ENCODE data around the gene NEK1.

NEK1 gene

GRCh38 chr4:169645627-169646026, 33.2 kb upstream of the NEK1 start:
- DNase-seq (ENCODE audit: low read depth): no peak
- TF ChIP-seq CTCF (IDR thresholded peaks at IDR 0.05; ENCODE audit: low read length, missing control alignments): no peak
- no peak overlapping the region for H3K4me3 ChIP-seq (replicated peaks; ENCODE audit: low read depth, low read length)

- DNase-seq (ENCODE audit: low read depth): no peak
- no peak for TF ChIP-seq CTCF (IDR thresholded peaks at IDR 0.05; ENCODE audit: low read length, missing control alignments)
Measured at GRCh38 chr4:169644802-169645201, 32.4 kb upstream of the NEK1 start.

GRCh38 chr4:169640261-169640870, 28.0 kb upstream of the NEK1 start:
- no peak for TF ChIP-seq CTCF (IDR thresholded peaks at IDR 0.05; ENCODE audit: low read length, missing control alignments)
- DNase-seq (ENCODE audit: low read depth): peak; percentile 76
- H3K4me3 ChIP-seq (replicated peaks; ENCODE audit: low read depth, low read length): no peak overlapping the region

More at GRCh38 chr4:169644802-169645201, 32.4 kb upstream of the NEK1 start:
- H3K4me3 ChIP-seq (replicated peaks; ENCODE audit: low read depth, low read length): no peak overlapping the region

GRCh38 chr4:169634975-169635374, 22.6 kb upstream of the NEK1 start:
- no peak overlapping the region for H3K4me3 ChIP-seq (replicated peaks; ENCODE audit: low read depth, low read length)
- DNase-seq (ENCODE audit: low read depth): no peak
- no peak for TF ChIP-seq CTCF (IDR thresholded peaks at IDR 0.05; ENCODE audit: low read length, missing control alignments)

GRCh38 chr4:169632896-169633295, 20.5 kb upstream of the NEK1 start:
- DNase-seq (ENCODE audit: low read depth): no peak
- TF ChIP-seq CTCF (IDR thresholded peaks at IDR 0.05; ENCODE audit: low read length, missing control alignments): no peak
- H3K4me3 ChIP-seq (replicated peaks; ENCODE audit: low read depth, low read length): no peak overlapping the region

- DNase-seq (ENCODE audit: low read depth): no peak
- H3K4me3 ChIP-seq (replicated peaks; ENCODE audit: low read depth, low read length): no peak overlapping the region
- TF ChIP-seq CTCF (IDR thresholded peaks at IDR 0.05; ENCODE audit: low read length, missing control alignments): no peak
Measured at GRCh38 chr4:169630069-169630468, 17.7 kb upstream of the NEK1 start.

- no peak for TF ChIP-seq CTCF (IDR thresholded peaks at IDR 0.05; ENCODE audit: low read length, missing control alignments)
- no peak for DNase-seq (ENCODE audit: low read depth)
- no peak overlapping the region for H3K4me3 ChIP-seq (replicated peaks; ENCODE audit: low read depth, low read length)
Measured at GRCh38 chr4:169628579-169628978, 16.2 kb upstream of the NEK1 start.

Measured in fibroblast of pulmonary artery (primary cell).